ENCODE results near the gene C20orf141. TPM values are rescaled to one million over a fixed set of nuclear protein-coding genes. Genes with fewer than 3 reads are reported as not detected.

The C20orf141 gene
- total RNA-seq, 1 experiment from 2014 or later, result not detected

DNA sequence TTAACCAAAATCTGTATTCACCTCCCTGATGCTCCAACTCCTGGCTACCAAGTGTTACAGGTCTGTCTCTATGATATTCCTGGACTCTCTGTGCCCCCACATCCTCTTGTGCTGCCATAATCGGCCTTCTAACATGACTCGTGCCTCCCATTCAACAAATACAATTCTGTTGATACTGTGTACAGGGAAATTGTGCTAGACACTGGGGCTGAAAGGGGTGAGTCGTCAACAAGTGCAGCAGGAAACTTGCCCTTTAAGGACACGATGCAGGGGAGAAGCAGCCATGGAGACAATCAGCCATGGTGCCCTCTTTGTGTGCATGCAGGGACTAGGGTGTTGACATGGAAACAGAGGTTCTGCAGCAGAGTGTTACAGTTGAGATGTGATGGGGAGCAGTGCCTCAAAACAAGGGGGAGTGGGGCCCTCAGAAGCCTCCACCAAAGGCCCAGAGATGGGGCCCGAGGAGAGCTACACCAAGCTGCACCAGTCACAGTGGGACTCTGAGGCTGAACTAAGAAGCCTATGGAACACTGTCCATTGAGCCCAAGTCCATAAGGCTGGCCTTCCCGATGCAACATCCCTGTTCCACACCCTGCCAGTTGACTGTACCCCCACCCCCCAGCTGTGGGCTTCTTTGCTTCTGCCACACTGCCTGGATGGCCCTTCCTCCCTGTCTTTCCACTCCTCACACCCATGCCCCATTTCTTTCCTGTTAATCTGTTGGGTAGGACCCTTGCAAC is 22.6 kb downstream of the C20orf141 start:
- intact Hi-C loops (cut with micrococcal nuclease; ENCODE audit: unreplicated experiment), result no loop called here
- Histone ChIP-seq H3K4me1 (ENCODE audit: insufficient read depth, low read length, poor library complexity, severe bottlenecking) (peaks cover 15% of the 10 kb centered on the region), H3K9me3 (ENCODE audit: low read depth, low read length, poor library complexity, severe bottlenecking) (no peaks in the 10 kb centered on the region), H3K4me3 (ENCODE audit: low read depth, low read length, poor library complexity, severe bottlenecking) (no peak overlapping the region), H3K27ac (ENCODE audit: low read depth, low read length, poor library complexity, severe bottlenecking) (no peak overlapping the region), H3K27me3 (replicated peaks; ENCODE audit: insufficient read depth, low read depth, low read length, poor library complexity) (no peaks in the 10 kb centered on the region), H3K36me3 (ENCODE audit: insufficient read depth, low read length, poor library complexity, severe bottlenecking) (peaks cover 8% of the 10 kb centered on the region)
- POLR2A ChIA-PET (ENCODE audit: low non-redundant PET), result no interaction called here
- TF ChIP-seq EZH2 (IDR thresholded peaks at IDR 0.05; ENCODE audit: borderline replicate concordance, low read depth, low read length, poor library complexity, severe bottlenecking), result no peak
- TF ChIP-seq CTCF (conservative IDR thresholded peaks at IDR 0.05; ENCODE audit: low read depth, low read length), result no peak
- CTCF ChIA-PET, result no interaction called here
- BruUV-seq (replicated peaks), result no TSS peak
- no peak for DNase-seq (ENCODE audit: low spot score)

- no peak for DNase-seq (ENCODE audit: low spot score)
- BruUV-seq (replicated peaks), result TSS peak; percentile 32
- Histone ChIP-seq H3K4me3 (ENCODE audit: low read depth, low read length, poor library complexity, severe bottlenecking) (no peak overlapping the region), H3K27me3 (replicated peaks; ENCODE audit: insufficient read depth, low read depth, low read length, poor library complexity) (no peaks in the 10 kb centered on the region), H3K4me1 (ENCODE audit: insufficient read depth, low read length, poor library complexity, severe bottlenecking) (peaks cover 15% of the 10 kb centered on the region), H3K36me3 (ENCODE audit: insufficient read depth, low read length, poor library complexity, severe bottlenecking) (peaks cover 8% of the 10 kb centered on the region), H3K27ac (ENCODE audit: low read depth, low read length, poor library complexity, severe bottlenecking) (no peak overlapping the region), H3K9me3 (ENCODE audit: low read depth, low read length, poor library complexity, severe bottlenecking) (no peaks in the 10 kb centered on the region)
- intact Hi-C loops (cut with micrococcal nuclease; ENCODE audit: unreplicated experiment), result no loop called here
- POLR2A ChIA-PET (ENCODE audit: low non-redundant PET), result no interaction called here
- CTCF ChIA-PET, result no interaction called here
- TF ChIP-seq EZH2 (IDR thresholded peaks at IDR 0.05; ENCODE audit: borderline replicate concordance, low read depth, low read length, poor library complexity, severe bottlenecking), result no peak
- TF ChIP-seq CTCF (conservative IDR thresholded peaks at IDR 0.05; ENCODE audit: low read depth, low read length), result no peak
Measured at GRCh38 chr20:2838170-2838797, 23.5 kb downstream of the C20orf141 start.

GRCh38 chr20:2838847-2839671 is 24.3 kb downstream of the C20orf141 start:
- no TSS peak for BruUV-seq (replicated peaks)
- no peak overlapping the region for H3K4me3 ChIP-seq (ENCODE audit: low read depth, low read length, poor library complexity, severe bottlenecking)
- ChIA-PET POLR2A (ENCODE audit: low non-redundant PET) (no interaction called here), CTCF (no interaction called here)
- DNase-seq (ENCODE audit: low spot score), result no peak
- no peaks in the 10 kb centered on the region for H3K27me3 ChIP-seq (replicated peaks; ENCODE audit: insufficient read depth, low read depth, low read length, poor library complexity)
- H3K9me3 ChIP-seq (ENCODE audit: low read depth, low read length, poor library complexity, severe bottlenecking), result no peaks in the 10 kb centered on the region
- TF ChIP-seq CTCF (conservative IDR thresholded peaks at IDR 0.05; ENCODE audit: low read depth, low read length) (no peak), EZH2 (IDR thresholded peaks at IDR 0.05; ENCODE audit: borderline replicate concordance, low read depth, low read length, poor library complexity, severe bottlenecking) (no peak)
- intact Hi-C loops (cut with micrococcal nuclease; ENCODE audit: unreplicated experiment), result no loop called here
- H3K4me1 ChIP-seq (ENCODE audit: insufficient read depth, low read length, poor library complexity, severe bottlenecking), result peaks cover 15% of the 10 kb centered on the region
- H3K27ac ChIP-seq (ENCODE audit: low read depth, low read length, poor library complexity, severe bottlenecking), result no peak overlapping the region
- H3K36me3 ChIP-seq (ENCODE audit: insufficient read depth, low read length, poor library complexity, severe bottlenecking), result peaks cover 8% of the 10 kb centered on the region

All from A673 (cell line).